ENCODE results near the gene KRT15.

The KRT15 gene

DNA sequence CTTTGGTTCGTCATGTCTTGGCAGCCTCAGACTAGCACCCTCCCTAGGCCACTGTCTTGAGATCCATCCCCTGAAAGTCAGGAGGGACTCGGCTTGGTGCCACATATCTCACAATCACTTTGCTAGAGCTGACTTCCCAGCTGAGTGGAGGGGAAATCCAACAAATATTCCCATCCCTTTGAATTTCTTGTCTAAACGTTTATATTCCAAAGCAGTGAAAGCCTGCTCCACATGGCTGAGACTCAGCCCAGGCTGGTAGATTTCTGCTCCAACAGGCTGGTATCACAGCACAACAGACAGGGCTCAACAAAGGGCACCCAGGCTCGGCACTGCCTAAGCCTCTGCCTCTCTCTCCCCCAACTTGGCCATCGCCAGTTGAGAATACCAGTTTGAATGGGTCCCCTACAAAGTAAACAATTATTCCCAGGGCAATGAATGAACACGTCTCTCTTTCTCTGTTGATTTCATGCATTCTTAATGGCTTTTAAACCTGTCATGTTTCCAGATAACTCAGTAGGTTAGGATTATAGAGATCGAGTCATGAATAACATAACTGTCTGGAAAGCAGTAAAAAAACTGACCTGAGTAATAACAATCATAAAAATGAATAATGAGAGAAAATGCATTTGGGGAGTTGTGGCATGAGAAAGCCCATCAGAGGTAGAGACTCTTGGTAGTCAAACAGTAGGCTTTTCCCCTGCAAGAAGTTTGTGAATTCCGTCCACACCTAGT lies 14.3 kb downstream of the KRT15 start:
- no peak for DNase-seq (ENCODE audit: low read depth)

DNA sequence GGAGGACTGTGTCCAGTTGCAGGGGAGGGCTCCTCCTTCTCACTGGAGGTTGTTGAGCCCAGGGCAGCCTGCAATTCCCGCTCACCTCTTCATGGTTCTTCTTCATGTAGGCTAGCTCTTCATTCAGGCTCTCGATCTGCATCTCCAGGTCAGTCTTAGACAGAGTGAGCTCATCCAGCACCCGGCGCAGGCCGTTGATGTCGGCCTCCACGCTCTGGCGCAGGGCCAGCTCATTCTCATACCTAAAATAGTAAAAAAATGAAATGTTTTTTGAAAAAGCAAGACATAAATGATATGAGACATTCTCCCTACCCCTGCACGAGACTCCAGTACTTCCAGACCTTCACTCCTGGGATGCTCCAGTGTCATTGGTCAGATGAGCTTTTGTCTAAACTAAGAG lies 15.5 kb downstream of the KRT15 start:
- no peak for DNase-seq (ENCODE audit: low read depth)

- peak; percentile 67 for DNase-seq (ENCODE audit: low read depth)
These were observed 18.4 kb downstream of the KRT15 start for GRCh38 chr17:41500131-41500911.

DNA sequence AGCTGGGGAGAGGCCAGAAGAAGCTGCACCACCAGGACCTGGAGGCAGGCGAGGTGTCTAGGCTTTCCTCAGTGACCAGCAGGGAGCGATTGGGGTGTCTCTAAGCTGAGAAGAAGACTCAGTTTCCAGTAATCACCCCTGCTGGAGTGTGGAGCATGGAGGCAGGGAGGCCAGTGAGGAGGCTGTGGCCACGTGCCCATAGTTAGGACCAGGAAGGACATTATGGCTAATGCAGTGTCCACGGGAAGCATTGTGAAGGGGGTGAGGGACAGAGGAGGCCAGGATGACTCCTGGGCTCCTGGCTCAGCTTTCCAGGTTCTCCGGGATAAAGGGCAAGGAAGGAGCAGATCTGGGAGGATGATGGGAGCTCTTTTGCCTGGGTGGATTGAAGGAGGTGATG lies 19.0 kb downstream of the KRT15 start:
- DNase-seq (ENCODE audit: low read depth): no peak

- no peak for DNase-seq (ENCODE audit: low read depth)
These were observed 20.4 kb downstream of the KRT15 start for GRCh38 chr17:41498276-41498675.

DNA sequence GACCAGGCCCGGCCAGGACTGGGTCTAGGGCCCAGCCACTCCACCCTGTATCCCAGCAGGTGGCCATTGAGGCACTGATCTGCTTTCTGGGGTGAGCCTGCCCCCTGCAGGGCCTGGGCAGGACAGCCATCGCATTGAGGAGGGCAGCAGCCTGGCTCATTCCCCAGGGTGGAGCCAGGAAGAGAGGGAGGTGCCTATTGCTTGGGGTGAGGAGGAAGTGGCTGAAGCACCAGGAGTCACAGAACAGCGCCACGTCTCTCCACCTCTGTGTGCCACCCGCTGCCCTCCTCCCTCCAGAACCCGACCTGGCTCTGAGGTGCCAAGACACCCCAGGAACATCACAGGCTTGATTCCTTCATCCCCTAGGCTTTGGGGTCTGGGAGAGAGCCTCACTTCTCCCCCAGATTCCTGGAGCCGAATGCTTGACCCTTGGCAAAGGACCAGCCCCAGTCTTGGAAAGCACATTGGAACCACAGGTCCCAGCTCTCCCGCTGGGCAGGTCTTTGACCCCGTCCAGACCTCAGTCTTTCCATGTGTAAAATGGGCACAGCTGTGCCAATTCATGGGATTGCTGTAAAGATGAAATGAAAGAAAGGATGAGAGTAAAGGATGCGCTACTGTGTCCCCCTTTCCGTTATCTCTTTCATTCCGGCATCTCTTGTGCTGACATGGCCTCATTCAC lies 21.7 kb downstream of the KRT15 start:
- peak; percentile 91 for DNase-seq (ENCODE audit: low read depth)

GRCh38 chr17:41494524-41494923 lies 24.2 kb downstream of the KRT15 start:
- peak; percentile 15 for DNase-seq (ENCODE audit: low read depth)

- peak; percentile 61 for DNase-seq (ENCODE audit: low read depth)
These were observed 25.9 kb downstream of the KRT15 start for GRCh38 chr17:41492771-41493170.

GRCh38 chr17:41492351-41492750 lies 26.3 kb downstream of the KRT15 start:
- DNase-seq (ENCODE audit: low read depth): peak; percentile 77

DNA sequence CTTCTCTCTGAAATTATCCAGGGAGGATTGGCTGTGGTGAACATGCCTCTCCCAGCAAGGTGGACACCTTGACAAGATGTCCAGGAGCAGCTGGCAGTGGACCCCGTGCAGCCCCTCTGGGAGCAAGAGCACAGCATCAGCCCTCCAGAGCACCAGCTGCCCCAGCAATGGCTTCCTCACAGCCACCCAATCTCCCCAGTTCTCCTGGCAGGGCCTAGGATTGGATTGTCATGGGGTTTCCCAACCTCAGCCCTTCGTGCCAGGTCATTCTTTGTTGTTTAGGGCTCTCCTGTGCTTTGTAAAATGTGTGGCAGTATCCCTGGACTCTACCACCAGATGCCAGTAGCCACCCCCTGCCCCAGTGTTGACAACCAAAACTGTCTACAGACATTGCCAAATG lies 27.2 kb downstream of the KRT15 start:
- DNase-seq (ENCODE audit: low read depth): no peak

GRCh38 chr17:41490000-41490990 lies 28.4 kb downstream of the KRT15 start:
- DNase-seq (ENCODE audit: low read depth): no peak

DNA sequence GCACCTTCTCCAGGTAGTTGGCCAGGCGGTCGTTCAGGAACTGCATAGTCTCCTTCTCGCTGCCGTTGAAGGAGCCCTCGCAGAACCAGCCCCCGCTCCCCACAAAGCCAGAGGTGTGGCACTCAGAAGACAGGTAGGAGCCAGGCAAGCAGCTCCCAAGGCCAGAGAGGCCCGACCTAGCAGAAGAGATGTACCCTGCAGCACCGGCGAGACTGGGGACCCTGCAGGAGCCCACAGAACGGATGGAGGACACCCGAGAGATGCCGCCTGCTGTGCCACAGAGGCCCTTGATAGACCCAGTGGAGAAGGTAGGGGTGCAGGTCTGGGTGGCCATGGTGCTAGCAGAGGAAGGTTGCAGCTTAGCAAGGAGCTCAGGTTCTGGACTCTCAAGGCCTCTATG lies 29.2 kb downstream of the KRT15 start, which contains the start of gene KRT36:
KRT36 (minus strand) TSS at position 380 of the 400 bp plus-strand sequence; CDS start at position 334, 46 bp downstream.
- no peak for DNase-seq (ENCODE audit: low read depth)

- DNase-seq (ENCODE audit: low read depth): no peak
These were observed 31.7 kb downstream of the KRT15 start for GRCh38 chr17:41486809-41487530.

- no peak for DNase-seq (ENCODE audit: low read depth)
These were observed 32.4 kb downstream of the KRT15 start for GRCh38 chr17:41486316-41486715.

- no peak for DNase-seq (ENCODE audit: low read depth)
These were observed 33.5 kb downstream of the KRT15 start for GRCh38 chr17:41484920-41485904.

GRCh38 chr17:41483991-41484826 lies 34.5 kb downstream of the KRT15 start:
- peak; percentile 17 for DNase-seq (ENCODE audit: low read depth)

GRCh38 chr17:41483531-41483930 lies 35.2 kb downstream of the KRT15 start:
- DNase-seq (ENCODE audit: low read depth): no peak

DNA sequence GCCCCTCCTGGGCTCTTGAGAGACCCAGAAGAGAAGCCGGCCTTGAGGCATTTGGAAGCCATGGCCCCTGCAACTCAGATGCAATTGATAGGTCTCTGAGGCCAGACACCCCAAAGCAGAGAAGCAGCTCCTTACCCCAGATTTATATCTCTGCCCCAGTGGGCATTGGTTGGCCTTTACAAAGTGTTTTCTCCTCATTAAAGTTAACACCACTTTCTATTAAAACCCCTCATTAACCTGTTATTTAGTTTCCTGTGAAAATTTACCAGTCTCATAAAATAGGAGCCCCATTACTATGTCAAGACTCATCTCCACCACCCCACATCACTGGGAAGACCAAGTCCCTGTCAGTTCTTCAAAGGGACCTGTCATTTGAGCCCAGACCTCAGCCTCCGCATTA lies 37.7 kb downstream of the KRT15 start, which contains the start of gene KRT35:
KRT35 (minus strand) TSS at position 116 of the 400 bp plus-strand sequence; CDS start at position 62, 54 bp downstream.
- no peak for DNase-seq (ENCODE audit: low read depth)

DNA sequence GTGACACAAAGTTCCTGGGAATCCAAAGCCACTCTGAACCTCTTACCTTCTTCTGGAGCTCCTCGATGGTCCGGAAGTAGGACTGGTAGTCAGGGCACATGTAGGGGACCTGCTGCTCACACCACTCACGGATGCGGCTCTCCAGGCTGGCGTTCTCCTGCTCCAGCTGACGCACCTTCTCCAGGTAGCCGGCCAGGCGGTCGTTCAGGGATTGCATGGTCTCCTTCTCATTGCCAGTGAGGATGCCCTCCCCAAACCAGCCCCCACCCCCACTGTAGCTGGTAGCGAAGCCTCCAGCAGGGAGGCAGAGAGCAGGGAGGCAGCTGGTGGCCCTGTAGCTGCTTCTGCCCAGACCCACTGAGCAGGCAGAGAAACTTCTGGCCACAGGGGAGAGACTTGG lies 38.1 kb downstream of the KRT15 start:
- no peak for DNase-seq (ENCODE audit: low read depth)
